Skin epidermis (tissue), 12 donors: Measurements from ENCODE around the gene GSN.

ENCODE experiments used
- H3K27ac ChIP-seq, 21 experiments: fragments of 200-600 bp; sonication (generic) in 11 of 21; one replicate each; pipeline ENCODE4 v1.5.0; 2020; ENCODE audit warnings: mild to moderate bottlenecking in 3 of 21, inconsistent platforms in 2 of 21, moderate library complexity in 2 of 21
- H3K4me3 ChIP-seq, 7 experiments: fragments of 200-600 bp; sonication (generic) in 2 of 7; one replicate each; pipeline ENCODE4 v1.5.0; 2020; ENCODE audit warnings: inconsistent platforms in 2 of 7, mild to moderate bottlenecking in 2 of 7, moderate library complexity in 1 of 7

GSN gene

GRCh38 chr9:121269642-121270254, 1.8 kb downstream of the GSN start:
- Histone ChIP-seq H3K27ac (peak overlapping the region in 20 of 21 experiments; percentile 75 to 93 (median 88)), H3K4me3 (peak overlapping the region; percentile 57 to 94 (median 84))

GRCh38 chr9:121271368-121272341, 3.7 kb downstream of the GSN start:
- Histone ChIP-seq H3K4me3 (peak overlapping the region in 2 of 7 experiments; percentile 3 to 8), H3K27ac (peak overlapping the region in 20 of 21 experiments; percentile 42 to 93 (median 84))

GRCh38 chr9:121272401-121272948, 4.5 kb downstream of the GSN start:
- Histone ChIP-seq H3K4me3 (no peak overlapping the region), H3K27ac (peak overlapping the region in 20 of 21 experiments; percentile 29 to 93 (median 72))

DNA sequence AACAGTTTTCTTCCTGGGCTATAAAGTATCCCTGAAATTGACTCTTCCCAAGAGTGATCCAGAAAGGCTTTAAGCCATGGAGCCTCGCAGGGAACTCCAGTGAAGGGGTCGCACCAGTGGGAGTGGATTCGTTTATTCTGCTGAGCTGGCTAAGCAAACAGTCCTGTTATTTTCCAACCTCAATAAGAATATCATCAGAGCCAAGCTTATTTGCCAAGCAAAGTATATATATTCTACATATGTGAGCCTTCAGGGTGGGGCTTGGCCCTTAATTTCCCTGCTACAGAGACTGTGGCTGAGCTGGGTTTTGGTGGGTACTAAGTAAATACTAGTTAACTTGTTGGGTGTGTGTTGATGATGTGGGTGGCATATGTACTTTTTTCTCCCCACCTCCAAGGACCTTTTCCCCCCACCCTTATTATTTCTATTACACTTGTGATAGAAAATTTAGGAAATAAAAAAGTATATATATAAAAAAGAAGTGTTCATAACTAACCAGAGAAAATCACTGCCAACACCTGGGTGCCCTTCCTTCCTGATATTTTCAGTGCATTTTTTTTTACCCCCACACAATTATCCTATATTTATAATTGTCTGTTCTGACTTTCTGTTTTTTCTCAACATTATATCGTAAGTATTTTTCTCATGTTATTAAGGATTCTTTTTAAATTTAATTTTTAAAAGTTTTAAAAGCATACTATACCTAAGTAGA, 5.3 kb downstream of the GSN start:
- H3K4me3 ChIP-seq = no peak overlapping the region

GRCh38 chr9:121274851-121275250, 6.9 kb downstream of the GSN start:
- peak overlapping the region in 8 of 21 experiments; percentile 5 to 92 (median 46) for H3K27ac ChIP-seq
- no peak overlapping the region for H3K4me3 ChIP-seq

More for the DNA sequence above, 5.3 kb downstream of the GSN start:
- H3K27ac ChIP-seq = peak overlapping the region in 15 of 21 experiments; percentile 43 to 93 (median 72)

DNA sequence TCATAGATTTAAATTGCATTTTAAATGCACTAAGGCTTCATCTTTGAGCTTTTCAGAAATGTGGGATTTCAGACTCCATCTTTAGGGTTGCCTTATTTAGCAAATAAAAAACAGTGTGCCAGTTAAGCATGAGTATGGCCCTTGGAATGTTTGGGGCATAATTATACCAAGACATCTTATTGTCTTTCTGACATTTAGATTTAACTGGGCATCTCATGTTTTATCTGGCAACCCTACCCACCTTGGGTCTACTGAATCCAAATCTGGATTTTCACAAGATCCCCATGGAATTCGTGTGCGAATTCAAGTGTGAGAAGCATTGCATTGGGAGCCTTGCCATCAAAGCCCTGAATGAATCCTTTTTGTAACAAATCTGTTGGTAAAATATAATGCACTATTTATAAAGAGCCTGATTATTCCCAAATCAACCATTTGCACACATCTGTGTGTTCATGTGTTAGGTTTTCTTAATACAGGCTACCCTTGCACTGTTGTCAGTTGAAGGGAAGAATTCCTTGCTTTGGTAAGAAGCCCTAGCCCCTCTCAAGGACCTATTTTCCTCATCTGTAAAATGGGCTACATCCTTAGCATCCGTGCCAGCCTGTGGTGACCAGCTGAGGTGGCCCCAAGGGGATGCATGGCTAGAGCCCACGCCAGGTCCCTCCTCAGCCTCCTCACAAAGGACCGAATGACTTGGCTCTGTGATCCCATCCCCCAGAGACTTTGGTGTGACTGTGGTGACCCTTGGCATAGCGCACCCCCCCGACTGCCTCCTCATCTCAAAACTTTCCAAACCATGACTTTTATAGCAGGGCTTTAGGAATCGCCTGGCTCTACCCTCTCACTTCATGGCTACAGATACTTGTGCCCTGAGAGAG, 8.1 kb downstream of the GSN start:
- H3K27ac ChIP-seq = peak overlapping the region in 11 of 21 experiments; percentile 18 to 97 (median 61)

GRCh38 chr9:121277026-121277425, 9.1 kb downstream of the GSN start:
- peak overlapping the region in 17 of 21 experiments; percentile 22 to 97 (median 84) for H3K27ac ChIP-seq

More for the DNA sequence above, 8.1 kb downstream of the GSN start:
- no peak overlapping the region for H3K4me3 ChIP-seq

GRCh38 chr9:121277518-121278295, 9.7 kb downstream of the GSN start:
- no peak overlapping the region for H3K4me3 ChIP-seq
- H3K27ac ChIP-seq = peak overlapping the region in 19 of 21 experiments; percentile 48 to 97 (median 82)

More at GRCh38 chr9:121277026-121277425, 9.1 kb downstream of the GSN start:
- no peak overlapping the region for H3K4me3 ChIP-seq

GRCh38 chr9:121278477-121279261, 10.7 kb downstream of the GSN start:
- H3K27ac ChIP-seq = peak overlapping the region in 20 of 21 experiments; percentile 39 to 97 (median 84)
- no peak overlapping the region for H3K4me3 ChIP-seq

- Histone ChIP-seq H3K27ac (peak overlapping the region in 19 of 21 experiments; percentile 2 to 97 (median 84)), H3K4me3 (no peak overlapping the region)
These were observed 11.9 kb downstream of the GSN start for GRCh38 chr9:121279776-121280388.

- no peak overlapping the region for H3K4me3 ChIP-seq
- peak overlapping the region in 20 of 21 experiments; percentile 48 to 97 (median 88) for H3K27ac ChIP-seq
These were observed 13.0 kb downstream of the GSN start for GRCh38 chr9:121280715-121281613.

- Histone ChIP-seq H3K27ac (peak overlapping the region; percentile 48 to 97 (median 88)), H3K4me3 (peak overlapping the region in 1 of 7 experiments; percentile 5)
These were observed 13.8 kb downstream of the GSN start for GRCh38 chr9:121281614-121282276.

- H3K27ac ChIP-seq = peak overlapping the region in 20 of 21 experiments; percentile 48 to 97 (median 88)
- H3K4me3 ChIP-seq = peak overlapping the region in 1 of 7 experiments; percentile 5
These were observed 14.5 kb downstream of the GSN start for GRCh38 chr9:121282277-121283079.

GRCh38 chr9:121283080-121283398, 15.1 kb downstream of the GSN start:
- H3K4me3 ChIP-seq = no peak overlapping the region
- H3K27ac ChIP-seq = peak overlapping the region in 20 of 21 experiments; percentile 48 to 97 (median 88)
